Measurements from ENCODE around the gene OR10Z1. TPM values are rescaled to one million over a fixed set of nuclear protein-coding genes. Genes with fewer than 3 reads are reported as not detected.

The OR10Z1 gene
- total and polyA plus RNA-seq, 2 of the 8 experiments (the other 6 are each of a cell fraction or from before 2014, with no cell fraction given): not detected

DNA sequence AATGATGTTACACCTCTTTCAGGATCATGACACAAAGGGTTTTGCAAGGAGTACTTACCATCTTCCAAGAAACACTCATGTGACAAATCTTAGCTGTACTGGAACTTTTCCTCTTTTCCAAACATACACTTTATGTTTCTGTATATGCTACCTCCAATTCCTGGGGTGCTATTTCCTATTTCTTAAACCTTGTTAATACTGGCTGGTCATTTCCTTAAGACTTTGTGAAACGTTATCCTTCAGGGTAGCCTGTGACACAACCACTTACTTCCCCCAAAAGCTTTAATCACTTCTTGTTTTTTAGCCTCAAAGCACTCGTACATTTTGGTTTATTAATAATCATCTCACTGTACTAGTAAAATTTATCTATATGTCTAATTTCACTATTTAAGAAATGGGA lies 39.4 kb downstream of the OR10Z1 start (continued):
- TF ChIP-seq BCL11A (IDR thresholded peaks at IDR 0.05; ENCODE audit: low read depth in 2 of 2, low read length in 2 of 2) (no peak), CTBP2 (IDR thresholded peaks at IDR 0.05; ENCODE audit: borderline replicate concordance, insufficient read depth, insufficient read length, low read length) (no peak), SIX5 (IDR thresholded peaks at IDR 0.05; ENCODE audit: low read depth, low read length) (no peak), KDM4A (IDR thresholded peaks at IDR 0.05; ENCODE audit: low read depth, low read length, severe bottlenecking) (no peak)
- TF ChIP-seq, protein P1, sequence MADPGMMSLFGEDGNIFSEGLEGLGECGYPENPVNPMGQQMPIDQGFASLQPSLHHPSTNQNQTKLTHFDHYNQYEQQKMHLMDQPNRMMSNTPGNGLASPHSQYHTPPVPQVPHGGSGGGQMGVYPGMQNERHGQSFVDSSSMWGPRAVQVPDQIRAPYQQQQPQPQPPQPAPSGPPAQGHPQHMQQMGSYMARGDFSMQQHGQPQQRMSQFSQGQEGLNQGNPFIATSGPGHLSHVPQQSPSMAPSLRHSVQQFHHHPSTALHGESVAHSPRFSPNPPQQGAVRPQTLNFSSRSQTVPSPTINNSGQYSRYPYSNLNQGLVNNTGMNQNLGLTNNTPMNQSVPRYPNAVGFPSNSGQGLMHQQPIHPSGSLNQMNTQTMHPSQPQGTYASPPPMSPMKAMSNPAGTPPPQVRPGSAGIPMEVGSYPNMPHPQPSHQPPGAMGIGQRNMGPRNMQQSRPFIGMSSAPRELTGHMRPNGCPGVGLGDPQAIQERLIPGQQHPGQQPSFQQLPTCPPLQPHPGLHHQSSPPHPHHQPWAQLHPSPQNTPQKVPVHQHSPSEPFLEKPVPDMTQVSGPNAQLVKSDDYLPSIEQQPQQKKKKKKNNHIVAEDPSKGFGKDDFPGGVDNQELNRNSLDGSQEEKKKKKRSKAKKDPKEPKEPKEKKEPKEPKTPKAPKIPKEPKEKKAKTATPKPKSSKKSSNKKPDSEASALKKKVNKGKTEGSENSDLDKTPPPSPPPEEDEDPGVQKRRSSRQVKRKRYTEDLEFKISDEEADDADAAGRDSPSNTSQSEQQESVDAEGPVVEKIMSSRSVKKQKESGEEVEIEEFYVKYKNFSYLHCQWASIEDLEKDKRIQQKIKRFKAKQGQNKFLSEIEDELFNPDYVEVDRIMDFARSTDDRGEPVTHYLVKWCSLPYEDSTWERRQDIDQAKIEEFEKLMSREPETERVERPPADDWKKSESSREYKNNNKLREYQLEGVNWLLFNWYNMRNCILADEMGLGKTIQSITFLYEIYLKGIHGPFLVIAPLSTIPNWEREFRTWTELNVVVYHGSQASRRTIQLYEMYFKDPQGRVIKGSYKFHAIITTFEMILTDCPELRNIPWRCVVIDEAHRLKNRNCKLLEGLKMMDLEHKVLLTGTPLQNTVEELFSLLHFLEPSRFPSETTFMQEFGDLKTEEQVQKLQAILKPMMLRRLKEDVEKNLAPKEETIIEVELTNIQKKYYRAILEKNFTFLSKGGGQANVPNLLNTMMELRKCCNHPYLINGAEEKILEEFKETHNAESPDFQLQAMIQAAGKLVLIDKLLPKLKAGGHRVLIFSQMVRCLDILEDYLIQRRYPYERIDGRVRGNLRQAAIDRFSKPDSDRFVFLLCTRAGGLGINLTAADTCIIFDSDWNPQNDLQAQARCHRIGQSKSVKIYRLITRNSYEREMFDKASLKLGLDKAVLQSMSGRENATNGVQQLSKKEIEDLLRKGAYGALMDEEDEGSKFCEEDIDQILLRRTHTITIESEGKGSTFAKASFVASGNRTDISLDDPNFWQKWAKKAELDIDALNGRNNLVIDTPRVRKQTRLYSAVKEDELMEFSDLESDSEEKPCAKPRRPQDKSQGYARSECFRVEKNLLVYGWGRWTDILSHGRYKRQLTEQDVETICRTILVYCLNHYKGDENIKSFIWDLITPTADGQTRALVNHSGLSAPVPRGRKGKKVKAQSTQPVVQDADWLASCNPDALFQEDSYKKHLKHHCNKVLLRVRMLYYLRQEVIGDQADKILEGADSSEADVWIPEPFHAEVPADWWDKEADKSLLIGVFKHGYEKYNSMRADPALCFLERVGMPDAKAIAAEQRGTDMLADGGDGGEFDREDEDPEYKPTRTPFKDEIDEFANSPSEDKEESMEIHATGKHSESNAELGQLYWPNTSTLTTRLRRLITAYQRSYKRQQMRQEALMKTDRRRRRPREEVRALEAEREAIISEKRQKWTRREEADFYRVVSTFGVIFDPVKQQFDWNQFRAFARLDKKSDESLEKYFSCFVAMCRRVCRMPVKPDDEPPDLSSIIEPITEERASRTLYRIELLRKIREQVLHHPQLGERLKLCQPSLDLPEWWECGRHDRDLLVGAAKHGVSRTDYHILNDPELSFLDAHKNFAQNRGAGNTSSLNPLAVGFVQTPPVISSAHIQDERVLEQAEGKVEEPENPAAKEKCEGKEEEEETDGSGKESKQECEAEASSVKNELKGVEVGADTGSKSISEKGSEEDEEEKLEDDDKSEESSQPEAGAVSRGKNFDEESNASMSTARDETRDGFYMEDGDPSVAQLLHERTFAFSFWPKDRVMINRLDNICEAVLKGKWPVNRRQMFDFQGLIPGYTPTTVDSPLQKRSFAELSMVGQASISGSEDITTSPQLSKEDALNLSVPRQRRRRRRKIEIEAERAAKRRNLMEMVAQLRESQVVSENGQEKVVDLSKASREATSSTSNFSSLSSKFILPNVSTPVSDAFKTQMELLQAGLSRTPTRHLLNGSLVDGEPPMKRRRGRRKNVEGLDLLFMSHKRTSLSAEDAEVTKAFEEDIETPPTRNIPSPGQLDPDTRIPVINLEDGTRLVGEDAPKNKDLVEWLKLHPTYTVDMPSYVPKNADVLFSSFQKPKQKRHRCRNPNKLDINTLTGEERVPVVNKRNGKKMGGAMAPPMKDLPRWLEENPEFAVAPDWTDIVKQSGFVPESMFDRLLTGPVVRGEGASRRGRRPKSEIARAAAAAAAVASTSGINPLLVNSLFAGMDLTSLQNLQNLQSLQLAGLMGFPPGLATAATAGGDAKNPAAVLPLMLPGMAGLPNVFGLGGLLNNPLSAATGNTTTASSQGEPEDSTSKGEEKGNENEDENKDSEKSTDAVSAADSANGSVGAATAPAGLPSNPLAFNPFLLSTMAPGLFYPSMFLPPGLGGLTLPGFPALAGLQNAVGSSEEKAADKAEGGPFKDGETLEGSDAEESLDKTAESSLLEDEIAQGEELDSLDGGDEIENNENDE (IDR thresholded peaks at IDR 0.05; ENCODE audit: insufficient replicate concordance, low read length): no peak
